Spinal cord (tissue), 10 donors: ENCODE results near the gene ACADM. TPM values are rescaled to one million over a fixed set of nuclear protein-coding genes. Genes with fewer than 3 reads are reported as not detected.
"Not testable (repeated sequence)": the region's sequence is repeated elsewhere in the genome, so short reads cannot be mapped to it uniquely, and the experiment has no call there.

Source experiments
- DNase-seq, 6 donors: peaks; one replicate each; pipeline versions ENCODE4 v3.0.0 to v3.0.0-alpha.2; 2013 to 2015; ENCODE audit warnings: low spot score in 6 of 6, low read depth in 4 of 6
- H3K27ac ChIP-seq: one replicate; pipeline ENCODE4 v1.5.1; 2013; ENCODE audit warnings: low read depth, low read length, control low read depth
- H3K27me3 ChIP-seq: one replicate; pipeline ENCODE4 v1.6.1; 2013; ENCODE audit warnings: low read length; ENCODE audit not compliant: control insufficient read depth, insufficient read depth
- H3K36me3 ChIP-seq: one replicate; pipeline ENCODE4 v1.6.1; 2013; ENCODE audit warnings: low read length; ENCODE audit not compliant: control insufficient read depth, insufficient read depth
- H3K4me1 ChIP-seq: one replicate; pipeline ENCODE4 v1.6.1; 2013; ENCODE audit warnings: low read length; ENCODE audit not compliant: control insufficient read depth, insufficient read depth
- H3K4me3 ChIP-seq: one replicate; pipeline ENCODE4 v1.5.1; 2013; ENCODE audit warnings: low read depth, low read length, control low read depth
- H3K9me3 ChIP-seq: one replicate; pipeline ENCODE4 v1.6.1; 2013; ENCODE audit warnings: low read length; ENCODE audit not compliant: control insufficient read depth, insufficient read depth
- WGBS: methylation state at CpG from one replicate; pipeline ENCODE4 v1.1.5; 2013; ENCODE audit warnings: missing lambda C conversion rate; ENCODE audit not compliant: insufficient coverage; 5-methylcytosine and 5-hydroxymethylcytosine counted together
- polyA plus RNA-seq, 2 donors: library from polyadenylated mRNA; unstranded; fragments of 120-200 nt; gene quantifications; one replicate each; pipeline ENCODE4 v1.2.1, GENCODE V29; 2013; ENCODE audit not compliant: insufficient read length in 2 of 2
- small RNA-seq: library from RNA; depleted of rRNA; stranded (forward); fragments of <200 nt; gene quantifications from one replicate; pipeline ENCODE3, GENCODE V24; 2014; ENCODE audit warnings: low replicate concordance
- total RNA-seq, 2 donors: library from RNA; depleted of rRNA in 1 of 2; stranded (reverse); fragments of 120-200 nt in 1 of 2; fragments of >200 nt in 1 of 2; gene quantifications; one replicate each; pipeline versions ENCODE4 v1.2.3 to v1.2.4, GENCODE V29; 2013 to 2014
- donor health status: healthy.

ACADM gene
- total and polyA plus RNA-seq, 4 donors = 73.7 to 88.5 (median 84.1) TPM

GRCh38 chr1:75797273-75797588, 72.7 kb downstream of the ACADM start:
- no peaks in the 10 kb centered on the region for H3K27me3 ChIP-seq
- no peak overlapping the region for H3K27ac ChIP-seq
- no peaks in the 10 kb centered on the region for H3K4me1 ChIP-seq
- H3K36me3 ChIP-seq = peaks cover 33% of the 10 kb centered on the region
- H3K9me3 ChIP-seq = no peaks in the 10 kb centered on the region
- H3K4me3 ChIP-seq = no peak overlapping the region
- WGBS = 98% methylated on average over 5 of the region's 6 CpGs
- DNase-seq = no peak

- WGBS = 88% methylated on average over 2 of the region's 13 CpGs
- H3K9me3 ChIP-seq = no peaks in the 10 kb centered on the region
Observed at GRCh38 chr1:75797606-75798216, 73.2 kb downstream of the ACADM start.

GRCh38 chr1:75801480-75801879, 77.0 kb downstream of the ACADM start:
- H3K4me1 ChIP-seq, H3K9me3 ChIP-seq, H3K27ac ChIP-seq, H3K27me3 ChIP-seq, DNase-seq, H3K4me3 ChIP-seq: not testable (repeated sequence)
- H3K36me3 ChIP-seq = peaks cover 14% of the 10 kb centered on the region
- WGBS = 100% methylated on average over 1 of the region's 2 CpGs

More at GRCh38 chr1:75797606-75798216, 73.2 kb downstream of the ACADM start:
- no peaks in the 10 kb centered on the region for H3K4me1 ChIP-seq
- no peak for DNase-seq
- peaks cover 31% of the 10 kb centered on the region for H3K36me3 ChIP-seq
- H3K27me3 ChIP-seq = no peaks in the 10 kb centered on the region
- no peak overlapping the region for H3K27ac ChIP-seq
- H3K4me3 ChIP-seq = no peak overlapping the region

DNA sequence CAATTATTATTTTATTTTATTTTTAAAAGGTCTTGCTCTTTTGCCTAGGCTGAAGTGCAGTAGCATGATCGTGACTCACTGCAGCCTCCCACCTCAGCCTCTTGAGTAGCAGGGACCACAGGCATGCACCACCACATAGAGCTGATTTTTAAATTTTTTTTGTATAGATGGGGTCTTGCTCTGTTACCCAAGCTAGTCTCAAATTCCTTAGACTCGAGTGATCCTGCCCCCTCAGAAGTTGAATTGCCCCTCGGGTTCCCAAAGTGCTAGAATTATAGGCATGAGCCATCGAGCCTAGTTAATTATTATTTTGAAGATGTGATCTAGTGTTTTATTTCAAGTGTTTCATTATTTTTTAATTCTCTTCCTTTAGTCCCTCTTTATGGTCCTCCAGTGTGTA, 84.4 kb downstream of the ACADM start:
- Histone ChIP-seq H3K36me3 (no peaks in the 10 kb centered on the region), H3K27ac (no peak overlapping the region), H3K4me1 (no peaks in the 10 kb centered on the region), H3K4me3 (no peak overlapping the region), H3K27me3 (no peaks in the 10 kb centered on the region), H3K9me3 (no peaks in the 10 kb centered on the region)
- no CpG with 5 or more reads among the region's 4 CpGs for WGBS
- DNase-seq = no peak

GRCh38 chr1:75810113-75810512, 85.6 kb downstream of the ACADM start:
- not testable (repeated sequence) for H3K27ac ChIP-seq, H3K36me3 ChIP-seq, H3K9me3 ChIP-seq, H3K27me3 ChIP-seq, H3K4me3 ChIP-seq, H3K4me1 ChIP-seq, DNase-seq
- no CpG with 5 or more reads among the region's 3 CpGs for WGBS

DNA sequence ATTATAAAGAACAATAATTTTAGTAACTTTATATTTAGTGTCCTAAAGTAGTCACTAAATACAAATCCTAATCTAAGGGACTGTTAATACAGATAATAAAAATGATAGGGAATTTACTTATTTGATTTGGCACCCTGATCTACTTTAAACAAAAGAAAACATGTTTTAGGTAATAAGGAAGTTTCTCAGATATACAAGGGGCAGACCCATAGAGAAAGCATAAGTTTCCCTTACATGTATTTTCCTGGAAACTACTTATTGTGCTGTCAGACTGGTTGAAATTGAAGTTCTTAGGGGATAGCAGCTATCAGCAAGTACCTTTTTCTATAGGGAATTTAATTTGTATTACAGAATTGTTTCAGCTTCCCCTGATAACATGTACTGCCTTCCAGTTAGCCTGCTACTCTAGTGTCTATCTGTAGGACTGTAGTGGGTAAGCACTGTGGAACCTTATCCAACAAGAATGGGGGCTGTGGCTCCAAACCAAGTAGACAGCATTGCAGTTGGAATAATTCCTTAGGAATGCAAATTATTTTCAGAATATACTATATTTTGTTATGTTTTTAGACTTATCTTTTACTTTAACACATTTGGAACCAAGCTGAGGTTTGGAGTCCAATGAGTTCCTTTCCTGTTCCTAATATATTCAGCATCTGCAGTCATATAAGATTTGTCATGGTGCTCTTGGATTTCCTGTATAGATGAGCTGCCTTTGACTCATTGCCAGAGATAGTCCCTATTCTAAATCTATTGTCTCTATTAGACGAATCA, 86.9 kb downstream of the ACADM start:
- H3K4me1 ChIP-seq = no peaks in the 10 kb centered on the region
- H3K27ac ChIP-seq = no peak overlapping the region
- H3K4me3 ChIP-seq = no peak overlapping the region
- no peak for DNase-seq
- H3K36me3 ChIP-seq = no peaks in the 10 kb centered on the region
- no CpG with 5 or more reads among the region's 1 CpG for WGBS
- no peaks in the 10 kb centered on the region for H3K27me3 ChIP-seq
- no peaks in the 10 kb centered on the region for H3K9me3 ChIP-seq

DNA sequence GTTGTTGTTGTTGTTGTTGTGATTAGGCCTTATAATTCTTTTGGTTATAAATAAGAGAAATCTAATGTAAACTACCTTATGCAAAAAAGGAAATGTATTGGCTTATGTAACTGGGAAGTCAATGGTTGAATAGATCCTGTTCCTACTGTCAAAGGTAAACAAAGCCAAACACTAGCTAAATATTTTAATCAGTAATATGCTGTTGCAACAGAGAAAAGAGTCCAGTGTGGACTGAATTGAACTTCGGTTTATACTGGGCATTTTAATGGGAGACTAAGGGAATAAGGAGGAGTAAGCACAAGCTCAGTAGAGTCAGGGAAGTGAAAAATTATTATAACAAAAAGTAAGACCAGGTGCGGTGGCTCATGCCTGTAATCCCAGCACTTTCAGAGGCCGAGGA, 87.6 kb downstream of the ACADM start:
- no peaks in the 10 kb centered on the region for H3K27me3 ChIP-seq
- DNase-seq = no peak
- 90% methylated on average over 3 of the region's 3 CpGs for WGBS
- no peaks in the 10 kb centered on the region for H3K9me3 ChIP-seq
- H3K27ac ChIP-seq = no peak overlapping the region
- no peaks in the 10 kb centered on the region for H3K36me3 ChIP-seq
- no peaks in the 10 kb centered on the region for H3K4me1 ChIP-seq
- no peak overlapping the region for H3K4me3 ChIP-seq

Small RNA genes within 50 kb of the gene (small RNA-seq; reads per million reads assigned to genes)
- gene SNORD45A = not detected
- not detected for gene SNORD45B
- gene SNORD45C = not detected

Other genes with a start within 250 kb of the ACADM start
- 10 to 100 TPM; 13.1 to 37.7 TPM for gene SLC44A5, start 113.6 kb upstream of the ACADM start, total RNA-seq
- 10 to 100 TPM; 27.9 to 37.7 TPM for gene SLC44A5, start 113.6 kb upstream of the ACADM start, polyA plus RNA-seq
- 100 to 1,000 TPM in 1 of 2 donors, 10 to 100 TPM in 1; 74.3 to 101 TPM for gene RABGGTB, start 61.5 kb downstream of the ACADM start, total RNA-seq
- 10 to 100 TPM; 78.4 to 80.8 TPM for gene RABGGTB, start 61.5 kb downstream of the ACADM start, polyA plus RNA-seq
- gene MSH4, start 72.2 kb downstream of the ACADM start, total RNA-seq = under 1 TPM; 0.44 to 0.79 TPM
- under 1 TPM; 0.49 to 0.65 TPM for gene MSH4, start 72.2 kb downstream of the ACADM start, polyA plus RNA-seq
- not detected for gene ASB17, start 207.7 kb downstream of the ACADM start, total RNA-seq
- gene ASB17, start 207.7 kb downstream of the ACADM start, polyA plus RNA-seq = not detected